Measurements from ENCODE around the gene NEAT1.
A peak's percentile ranks its signal among the peaks of the same experiment; 100 is the strongest.

Gene NEAT1

DNA sequence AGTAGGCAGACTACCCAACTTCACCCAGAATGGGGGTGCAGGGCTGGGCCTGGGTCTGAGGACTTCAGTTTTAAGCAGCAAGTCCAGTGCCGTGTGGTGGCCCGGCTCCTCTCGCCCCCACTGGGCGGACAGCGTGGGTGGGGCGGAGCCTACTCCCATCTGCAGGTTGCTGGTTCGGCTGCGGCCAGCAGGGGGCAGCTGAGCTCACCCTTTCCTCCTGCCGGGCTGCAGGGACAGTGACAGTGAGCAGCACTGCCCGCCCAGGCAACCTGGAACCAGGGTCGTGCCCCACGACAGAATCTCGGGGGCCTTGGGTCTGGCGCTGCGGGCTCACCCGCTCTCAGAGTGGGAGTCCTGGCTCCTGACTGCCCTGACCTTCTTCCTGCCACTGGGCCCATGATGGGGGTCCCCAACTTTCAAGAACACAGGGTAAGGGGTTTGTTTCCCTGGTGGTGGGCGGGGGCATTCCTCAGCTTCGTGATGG, 6.2 kb upstream of the NEAT1 start:
- H3K27me3 ChIP-seq (ENCODE audit: control insufficient read depth in 5 of 5, insufficient read depth in 4 of 5, low read length in 5 of 5) = no peaks in the 10 kb centered on the region
- H3K36me3 ChIP-seq (ENCODE audit: control insufficient read depth in 5 of 5, insufficient read depth in 5 of 5, low read length in 5 of 5) = peaks cover 0 to 22% (median 18%) of the 10 kb centered on the region in 5 donors
- H3K4me3 ChIP-seq (ENCODE audit: low read depth in 1 of 5, low read length in 5 of 5) = peak overlapping the region; percentile 57 to 74 (median 60)
- H3K9ac ChIP-seq (ENCODE audit: low read length in 5 of 5) = peak overlapping the region; percentile 86 to 100 (median 100)
- no peaks in the 10 kb centered on the region for H3K9me3 ChIP-seq (ENCODE audit: control insufficient read depth in 5 of 5, low read length in 5 of 5)
- peaks cover 17 to 70% (median 58%) of the 10 kb centered on the region in 5 donors for H3K4me1 ChIP-seq (ENCODE audit: control insufficient read depth in 5 of 5, insufficient read depth in 5 of 5, low read length in 5 of 5)
- H3K27ac ChIP-seq (ENCODE audit: low read depth, low read length) = peak overlapping the region; percentile 100

GRCh38 chr11:65416841-65417701, 5.5 kb upstream of the NEAT1 start:
- Histone ChIP-seq H3K36me3 (ENCODE audit: control insufficient read depth in 5 of 5, insufficient read depth in 5 of 5, low read length in 5 of 5) (peaks cover 0 to 15% (median 11%) of the 10 kb centered on the region in 5 donors), H3K4me1 (ENCODE audit: control insufficient read depth in 5 of 5, insufficient read depth in 5 of 5, low read length in 5 of 5) (peaks cover 17 to 75% (median 65%) of the 10 kb centered on the region in 5 donors), H3K27ac (ENCODE audit: low read depth, low read length) (peak overlapping the region; percentile 100), H3K27me3 (ENCODE audit: control insufficient read depth in 5 of 5, insufficient read depth in 4 of 5, low read length in 5 of 5) (no peaks in the 10 kb centered on the region), H3K9ac (ENCODE audit: low read length in 5 of 5) (peak overlapping the region; percentile 86 to 100 (median 100)), H3K4me3 (ENCODE audit: low read depth in 1 of 5, low read length in 5 of 5) (peak overlapping the region; percentile 51 to 74 (median 60)), H3K9me3 (ENCODE audit: control insufficient read depth in 5 of 5, low read length in 5 of 5) (no peaks in the 10 kb centered on the region)

- peak overlapping the region; percentile 86 to 100 (median 100) for H3K9ac ChIP-seq (ENCODE audit: low read length in 5 of 5)
- H3K36me3 ChIP-seq (ENCODE audit: control insufficient read depth in 5 of 5, insufficient read depth in 5 of 5, low read length in 5 of 5) = peaks cover 0 to 9% (median 7%) of the 10 kb centered on the region in 5 donors
- H3K9me3 ChIP-seq (ENCODE audit: control insufficient read depth in 5 of 5, low read length in 5 of 5) = no peaks in the 10 kb centered on the region
- no peaks in the 10 kb centered on the region for H3K27me3 ChIP-seq (ENCODE audit: control insufficient read depth in 5 of 5, insufficient read depth in 4 of 5, low read length in 5 of 5)
- H3K27ac ChIP-seq (ENCODE audit: low read depth, low read length) = peak overlapping the region; percentile 100
- H3K4me1 ChIP-seq (ENCODE audit: control insufficient read depth in 5 of 5, insufficient read depth in 5 of 5, low read length in 5 of 5) = peaks cover 17 to 68% (median 65%) of the 10 kb centered on the region in 5 donors
- peak overlapping the region; percentile 57 to 74 (median 61) for H3K4me3 ChIP-seq (ENCODE audit: low read depth in 1 of 5, low read length in 5 of 5)
Measured at GRCh38 chr11:65417702-65418430, 4.7 kb upstream of the NEAT1 start.

- peak overlapping the region; percentile 86 to 100 (median 100) for H3K9ac ChIP-seq (ENCODE audit: low read length in 5 of 5)
- H3K36me3 ChIP-seq (ENCODE audit: control insufficient read depth in 5 of 5, insufficient read depth in 5 of 5, low read length in 5 of 5) = peaks cover 0 to 9% (median 7%) of the 10 kb centered on the region in 5 donors
- no peaks in the 10 kb centered on the region for H3K27me3 ChIP-seq (ENCODE audit: control insufficient read depth in 5 of 5, insufficient read depth in 4 of 5, low read length in 5 of 5)
- peak overlapping the region; percentile 34 to 71 (median 70) for H3K4me3 ChIP-seq (ENCODE audit: low read depth in 1 of 5, low read length in 5 of 5)
- peak overlapping the region; percentile 100 for H3K27ac ChIP-seq (ENCODE audit: low read depth, low read length)
- no peaks in the 10 kb centered on the region for H3K9me3 ChIP-seq (ENCODE audit: control insufficient read depth in 5 of 5, low read length in 5 of 5)
- peaks cover 17 to 68% (median 65%) of the 10 kb centered on the region in 5 donors for H3K4me1 ChIP-seq (ENCODE audit: control insufficient read depth in 5 of 5, insufficient read depth in 5 of 5, low read length in 5 of 5)
Measured at GRCh38 chr11:65418431-65418680, 4.2 kb upstream of the NEAT1 start.

- Histone ChIP-seq H3K27ac (ENCODE audit: low read depth, low read length) (peak overlapping the region; percentile 100), H3K4me3 (ENCODE audit: low read depth in 1 of 5, low read length in 5 of 5) (peak overlapping the region; percentile 35 to 87 (median 70)), H3K4me1 (ENCODE audit: control insufficient read depth in 5 of 5, insufficient read depth in 5 of 5, low read length in 5 of 5) (peaks cover 17 to 68% (median 65%) of the 10 kb centered on the region in 5 donors), H3K9ac (ENCODE audit: low read length in 5 of 5) (peak overlapping the region; percentile 98 to 100 (median 100)), H3K27me3 (ENCODE audit: control insufficient read depth in 5 of 5, insufficient read depth in 4 of 5, low read length in 5 of 5) (no peaks in the 10 kb centered on the region), H3K9me3 (ENCODE audit: control insufficient read depth in 5 of 5, low read length in 5 of 5) (no peaks in the 10 kb centered on the region), H3K36me3 (ENCODE audit: control insufficient read depth in 5 of 5, insufficient read depth in 5 of 5, low read length in 5 of 5) (peaks cover 0 to 7% (median 4%) of the 10 kb centered on the region in 5 donors)
Measured at GRCh38 chr11:65418681-65419459, 3.7 kb upstream of the NEAT1 start.

DNA sequence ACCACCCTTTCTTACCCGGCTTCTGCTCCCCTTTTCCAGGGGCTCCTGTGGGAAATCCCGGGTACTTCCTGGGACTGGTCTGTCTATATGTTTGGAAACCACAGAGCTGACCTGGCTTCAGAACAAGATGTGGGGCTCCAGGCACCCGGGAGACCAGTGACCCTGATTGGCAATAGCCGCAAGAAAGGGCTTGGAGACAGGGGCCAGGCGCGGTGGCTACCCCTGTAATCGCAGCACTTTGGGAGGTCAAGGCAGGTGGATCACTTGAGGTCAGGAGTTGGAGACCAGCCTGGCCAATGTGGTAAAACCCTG, 3.2 kb upstream of the NEAT1 start:
- Histone ChIP-seq H3K9me3 (ENCODE audit: control insufficient read depth in 5 of 5, low read length in 5 of 5) (no peaks in the 10 kb centered on the region), H3K4me3 (ENCODE audit: low read depth in 1 of 5, low read length in 5 of 5) (peak overlapping the region; percentile 35 to 87 (median 70)), H3K4me1 (ENCODE audit: control insufficient read depth in 5 of 5, insufficient read depth in 5 of 5, low read length in 5 of 5) (peaks cover 17 to 68% (median 65%) of the 10 kb centered on the region in 5 donors), H3K27ac (ENCODE audit: low read depth, low read length) (peak overlapping the region; percentile 100), H3K36me3 (ENCODE audit: control insufficient read depth in 5 of 5, insufficient read depth in 5 of 5, low read length in 5 of 5) (peaks cover 0 to 9% (median 5%) of the 10 kb centered on the region in 5 donors), H3K27me3 (ENCODE audit: control insufficient read depth in 5 of 5, insufficient read depth in 4 of 5, low read length in 5 of 5) (no peaks in the 10 kb centered on the region), H3K9ac (ENCODE audit: low read length in 5 of 5) (peak overlapping the region; percentile 98 to 100 (median 100))

DNA sequence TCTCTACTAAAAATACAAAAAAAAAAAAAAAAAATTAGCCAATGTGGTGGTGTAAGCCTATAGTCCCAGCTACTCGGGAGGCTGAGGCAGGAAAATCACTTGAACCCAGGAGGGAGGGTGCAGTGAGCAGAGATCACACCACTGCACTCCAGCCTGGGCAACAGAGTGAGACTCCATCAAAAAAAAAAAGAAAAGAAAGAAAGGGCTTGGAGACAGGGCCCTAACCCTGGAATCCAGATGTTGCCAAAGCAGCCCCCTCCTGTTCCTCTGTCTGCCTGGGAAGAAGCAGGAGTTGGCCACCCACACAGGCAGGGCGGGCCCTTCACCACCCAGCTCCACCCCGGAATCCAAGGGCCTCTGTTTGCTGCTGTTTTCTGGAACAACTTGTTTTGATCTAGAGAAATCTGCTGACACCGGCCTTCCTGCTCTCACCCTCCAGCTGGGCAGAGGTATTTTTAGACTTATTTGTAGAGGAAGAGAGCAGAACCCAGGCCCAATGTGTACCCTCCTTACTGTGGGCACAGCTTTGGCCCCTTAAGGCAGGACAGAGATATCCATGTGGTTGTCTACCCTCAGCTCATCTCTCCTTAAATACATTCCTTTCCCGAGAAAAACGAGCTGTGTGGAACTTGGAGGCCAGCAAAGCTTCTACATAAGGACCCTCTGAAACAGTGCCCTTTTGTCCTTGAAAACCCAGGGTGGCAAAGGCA, 2.7 kb upstream of the NEAT1 start:
- H3K27ac ChIP-seq (ENCODE audit: low read depth, low read length) = peak overlapping the region; percentile 100
- peak overlapping the region; percentile 98 to 100 (median 100) for H3K9ac ChIP-seq (ENCODE audit: low read length in 5 of 5)
- H3K4me1 ChIP-seq (ENCODE audit: control insufficient read depth in 5 of 5, insufficient read depth in 5 of 5, low read length in 5 of 5) = peaks cover 17 to 68% (median 65%) of the 10 kb centered on the region in 5 donors
- H3K4me3 ChIP-seq (ENCODE audit: low read depth in 1 of 5, low read length in 5 of 5) = peak overlapping the region; percentile 60 to 87 (median 70)
- H3K36me3 ChIP-seq (ENCODE audit: control insufficient read depth in 5 of 5, insufficient read depth in 5 of 5, low read length in 5 of 5) = peaks cover 0 to 12% (median 10%) of the 10 kb centered on the region in 5 donors
- H3K27me3 ChIP-seq (ENCODE audit: control insufficient read depth in 5 of 5, insufficient read depth in 4 of 5, low read length in 5 of 5) = no peaks in the 10 kb centered on the region
- no peaks in the 10 kb centered on the region for H3K9me3 ChIP-seq (ENCODE audit: control insufficient read depth in 5 of 5, low read length in 5 of 5)

- Histone ChIP-seq H3K4me3 (ENCODE audit: low read depth in 1 of 5, low read length in 5 of 5) (peak overlapping the region; percentile 60 to 87 (median 70)), H3K4me1 (ENCODE audit: control insufficient read depth in 5 of 5, insufficient read depth in 5 of 5, low read length in 5 of 5) (peaks cover 17 to 62% (median 60%) of the 10 kb centered on the region in 5 donors)
Measured at GRCh38 chr11:65420506-65420905, 2.1 kb upstream of the NEAT1 start.

More at GRCh38 chr11:65420506-65420905, 2.1 kb upstream of the NEAT1 start:
- Histone ChIP-seq H3K27me3 (ENCODE audit: control insufficient read depth in 5 of 5, insufficient read depth in 4 of 5, low read length in 5 of 5) (no peaks in the 10 kb centered on the region), H3K9ac (ENCODE audit: low read length in 5 of 5) (peak overlapping the region; percentile 98 to 100 (median 100)), H3K36me3 (ENCODE audit: control insufficient read depth in 5 of 5, insufficient read depth in 5 of 5, low read length in 5 of 5) (peaks cover 3 to 17% (median 15%) of the 10 kb centered on the region in 5 donors), H3K27ac (ENCODE audit: low read depth, low read length) (peak overlapping the region; percentile 100), H3K9me3 (ENCODE audit: control insufficient read depth in 5 of 5, low read length in 5 of 5) (no peaks in the 10 kb centered on the region)
